ENCODE results near the gene APOBR. TPM values are rescaled to one million over a fixed set of nuclear protein-coding genes. Genes with fewer than 3 reads are reported as not detected.

Gene APOBR
- total and polyA plus RNA-seq, 9 of the 15 experiments (the other 6 are each of a cell fraction or from before 2014, with no cell fraction given): 0.08 to 6.1 (median 2.8) TPM; not detected in 1

GRCh38 chr16:28491230-28491969 lies 3.0 kb upstream of the APOBR start (continued):
- TF ChIP-seq CREB1 (IDR thresholded peaks at IDR 0.05): no peak
- 0 out of 2 replicates have a peak, but pooled peaks have one; percentile 4 for TF ChIP-seq CREB1 (CRISPR knock-in tag; IDR thresholded peaks at IDR 0.05)
- no peak for TF ChIP-seq SMAD2 (IDR thresholded peaks at IDR 0.05; ENCODE audit: low read depth, low read length)
- TF ChIP-seq ZNF699 (CRISPR knock-in tag; IDR thresholded peaks at IDR 0.05; ENCODE audit: insufficient replicate concordance): no peak
- no peak for TF ChIP-seq MAX (CRISPR knock-in tag; IDR thresholded peaks at IDR 0.05)
- no peak for TF ChIP-seq NBN (IDR thresholded peaks at IDR 0.05; ENCODE audit: low read depth)
- peak; percentile 51; the same call in 1 of the 2 replicates for TF ChIP-seq SUPT5H (IDR thresholded peaks at IDR 0.05)
- TF ChIP-seq GMEB1 (CRISPR knock-in tag; IDR thresholded peaks at IDR 0.05): no peak
- TF ChIP-seq TCF3 (CRISPR knock-in tag; IDR thresholded peaks at IDR 0.05): no peak; the same call in 1 of the 2 replicates
- TF ChIP-seq SMAD1 (IDR thresholded peaks at IDR 0.05; ENCODE audit: low read depth, low read length, partially characterized antibody): no peak
- TF ChIP-seq PHB (CRISPR knock-in tag; IDR thresholded peaks at IDR 0.05): no peak
- no peak for TF ChIP-seq ZNF407 (IDR thresholded peaks at IDR 0.05; ENCODE audit: low read depth)
- no peak for TF ChIP-seq FOSL1 (tag; conservative IDR thresholded peaks at IDR 0.05)
- TF ChIP-seq TAF1 (IDR thresholded peaks at IDR 0.05; ENCODE audit: control insufficient read depth, extremely low read depth, insufficient read depth, low read length, severe bottlenecking): no peak
